Sciatic nerve (tissue), 2 donors: Measurements from ENCODE around the gene TSEN54. TPM values are rescaled to one million over a fixed set of nuclear protein-coding genes. Genes with fewer than 3 reads are reported as not detected.
A peak's percentile ranks its signal among the peaks of the same experiment; 100 is the strongest.

Experiments used
- ATAC-seq: fragments of 200-7000 bp; cut with Tn5 transposase; one replicate; pipeline ENCODE4 v1.9.1; 2020; ENCODE audit warnings: mild to moderate bottlenecking, moderate library complexity
- DNase-seq: peaks from one replicate; pipeline ENCODE4 v3.0.0-alpha.2; 2020; ENCODE audit warnings: low spot score
- intact Hi-C: fragments of 100-400 bp; cut with DNase I; formaldehyde crosslinking; loops from one replicate; pipeline ENCODE4 v1.14.2; 2022
- microRNA-seq: library from miRNA; unstranded; fragments of <30 nt; microRNA quantifications from one replicate; pipeline ENCODE4 v1.2.0, GENCODE V29; 2020
- total RNA-seq: library from RNA; stranded (reverse); fragmentation: NEBNext Ultra II Directional; extraction: Animal tissue kit (Norgen Biotek cat#: 25700); gene quantifications from one replicate; pipeline ENCODE4 v1.2.1, GENCODE V29; 2021
- donor health status: DM: no; HTN: no; CAD: no.
- donor health status: DM: no; HTN: no; CAD: no.

TSEN54 gene
- total RNA-seq, 1 donor from 2014 or later = 26.1 TPM

DNA sequence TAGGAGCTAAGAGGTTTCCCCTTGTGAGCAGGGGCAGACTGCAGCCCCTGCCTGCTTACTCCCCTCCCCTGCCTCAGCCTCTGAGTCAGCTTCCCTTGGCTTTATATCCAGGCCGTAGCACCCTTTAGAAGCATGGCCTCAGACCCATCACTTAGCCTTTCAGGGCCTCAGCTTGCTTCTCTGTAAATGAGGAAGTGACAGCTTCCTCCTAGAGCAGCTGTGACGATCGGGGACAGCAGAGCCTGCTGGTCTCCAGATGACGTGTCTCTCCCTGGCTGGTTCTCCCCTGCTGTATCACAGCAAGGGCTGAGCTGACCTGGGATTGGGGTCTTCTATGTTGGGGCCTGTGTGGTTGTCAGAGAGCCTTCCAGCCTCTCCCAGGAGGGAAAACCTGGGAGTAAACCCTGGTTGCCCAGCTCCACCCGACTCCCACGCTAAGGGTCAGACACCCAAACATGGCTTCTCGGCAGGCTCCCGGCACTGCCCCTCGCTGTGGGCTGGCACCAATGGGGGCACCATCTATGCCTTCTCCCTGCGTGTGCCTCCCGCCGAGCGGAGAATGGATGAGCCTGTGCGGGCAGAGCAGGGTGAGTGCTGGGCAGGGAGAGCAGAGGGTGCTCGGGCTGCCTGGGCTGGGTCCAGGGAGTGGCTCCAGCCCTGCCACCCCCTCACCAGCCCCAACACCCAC lies 55.0 kb downstream of the TSEN54 start:
- intact Hi-C loops = no loop called here
- no peak for DNase-seq
- peak; percentile 72 for ATAC-seq

DNA sequence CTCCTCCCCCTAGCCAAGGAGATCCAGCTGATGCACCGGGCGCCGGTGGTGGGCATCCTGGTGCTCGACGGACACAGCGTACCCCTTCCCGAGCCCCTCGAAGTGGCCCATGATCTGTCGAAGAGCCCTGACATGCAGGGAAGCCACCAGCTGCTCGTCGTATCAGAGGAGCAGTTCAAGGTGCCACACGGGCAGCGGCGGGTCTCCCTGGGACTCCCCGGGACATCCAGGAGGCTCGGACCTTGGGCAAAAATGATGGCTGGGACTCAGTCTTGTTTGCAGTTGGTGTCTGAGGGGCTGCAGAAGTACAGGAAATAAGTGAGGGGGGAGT lies 55.5 kb downstream of the TSEN54 start:
- no peak for ATAC-seq
- intact Hi-C loops = no loop called here

DNA sequence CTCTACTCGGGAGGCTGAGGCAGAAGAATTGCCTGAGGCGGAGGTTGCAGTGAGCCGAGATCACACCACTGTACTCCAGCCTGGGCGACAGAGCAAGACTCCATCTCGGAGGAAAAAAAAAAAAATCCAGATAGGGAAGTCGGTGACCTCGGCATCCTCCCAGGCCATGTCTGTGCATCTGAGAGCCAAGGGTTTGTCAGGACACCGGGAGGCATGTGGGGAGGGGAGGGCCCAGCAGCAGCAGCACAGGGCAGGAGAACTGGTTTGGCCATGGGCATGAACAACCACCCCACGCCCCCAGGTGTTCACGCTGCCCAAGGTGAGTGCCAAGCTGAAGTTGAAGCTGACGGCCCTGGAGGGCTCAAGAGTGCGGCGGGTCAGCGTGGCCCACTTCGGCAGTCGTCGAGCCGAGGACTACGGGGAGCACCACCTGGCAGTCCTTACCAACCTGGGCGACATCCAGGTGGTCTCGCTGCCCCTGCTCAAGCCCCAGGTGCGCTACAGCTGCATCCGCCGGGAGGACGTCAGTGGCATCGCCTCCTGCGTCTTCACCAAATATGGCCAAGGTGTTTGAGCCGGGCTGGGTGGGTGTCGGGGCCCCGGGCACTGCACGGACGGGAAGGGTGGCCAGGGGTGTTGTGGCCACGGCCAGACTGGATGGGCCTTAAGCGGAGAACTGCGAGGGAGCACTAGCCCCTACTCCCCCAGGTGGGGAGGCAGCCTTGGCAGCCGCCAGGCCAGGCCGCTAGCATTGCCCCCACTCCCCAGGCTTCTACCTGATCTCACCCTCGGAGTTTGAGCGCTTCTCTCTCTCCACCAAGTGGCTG lies 56.6 kb downstream of the TSEN54 start:
- intact Hi-C loops = no loop called here
- DNase-seq (no peak), ATAC-seq (no peak)

More for the DNA sequence above, 55.5 kb downstream of the TSEN54 start:
- no peak for DNase-seq

DNA sequence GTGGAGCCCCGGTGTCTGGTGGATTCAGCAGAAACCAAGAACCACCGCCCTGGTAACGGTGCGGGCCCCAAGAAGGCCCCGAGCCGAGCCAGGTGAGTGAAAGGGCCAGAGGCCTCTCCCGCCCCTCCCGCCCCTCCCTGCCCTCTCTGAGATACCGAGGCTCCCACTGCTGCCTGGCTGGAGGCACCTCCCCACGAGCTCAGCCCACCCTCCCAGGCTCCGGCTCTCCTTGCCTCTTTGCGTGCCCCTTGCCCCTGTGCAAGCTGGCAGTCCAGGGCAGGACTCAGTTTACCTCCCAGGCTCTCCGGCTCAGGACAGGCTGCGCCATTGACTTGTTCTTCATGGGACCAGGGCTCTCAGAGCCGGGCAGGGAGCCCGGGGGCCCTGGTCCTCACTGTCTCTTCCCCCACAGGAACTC lies 57.2 kb downstream of the TSEN54 start:
- no peak for DNase-seq
- no peak for ATAC-seq
- intact Hi-C loops = no loop called here

DNA sequence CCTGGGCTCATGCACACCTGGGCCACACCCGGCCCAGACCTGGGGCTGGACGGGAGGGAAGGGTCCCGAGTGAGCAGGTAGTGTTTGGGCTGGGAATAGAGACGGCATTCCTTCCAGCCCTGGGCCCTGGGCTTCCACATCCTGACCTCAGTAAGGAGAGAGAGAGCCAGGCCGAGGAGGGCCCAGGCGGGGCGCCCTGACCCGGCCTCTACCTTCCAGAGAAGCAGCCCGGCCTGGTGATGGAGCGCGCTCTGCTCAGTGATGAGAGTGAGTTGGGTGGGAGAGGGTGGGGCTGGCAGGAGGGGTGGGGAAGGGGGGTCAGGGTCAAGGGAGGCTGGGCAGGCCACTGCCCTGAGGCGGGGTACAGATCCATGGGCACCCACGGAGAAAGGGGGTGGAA lies 57.7 kb downstream of the TSEN54 start:
- no peak for ATAC-seq
- intact Hi-C loops = no loop called here
- DNase-seq = no peak

Small RNA genes within 50 kb of the gene (microRNA-seq; reads per million reads assigned to microRNA genes)
- gene MIR6785 = not detected

Other genes starting within 250 kb of the TSEN54 start
- gene MIF4GD, start 245.3 kb upstream of the TSEN54 start, total RNA-seq = 26.2 TPM
- gene SLC25A19, start 227.1 kb upstream of the TSEN54 start, total RNA-seq = 22.5 TPM
- 90.4 TPM for gene GRB2, start 110.8 kb upstream of the TSEN54 start, total RNA-seq
- gene TMEM94, start 59.9 kb upstream of the TSEN54 start, total RNA-seq = 86.8 TPM
- 127 TPM for gene CASKIN2, start 991 bp upstream of the TSEN54 start, total RNA-seq
- gene LLGL2, start 9.2 kb downstream of the TSEN54 start, total RNA-seq = 11.0 TPM
- 336 TPM for gene MYO15B, start 71.3 kb downstream of the TSEN54 start, total RNA-seq
- 12.5 TPM for gene SMIM5, start 116.9 kb downstream of the TSEN54 start, total RNA-seq
- 35.2 TPM for gene RECQL5, start 150.6 kb downstream of the TSEN54 start, total RNA-seq
- 107 TPM for gene SAP30BP, start 150.8 kb downstream of the TSEN54 start, total RNA-seq
- 469 TPM for gene ITGB4, start 204.9 kb downstream of the TSEN54 start, total RNA-seq
- gene GALK1, start 248.7 kb downstream of the TSEN54 start, total RNA-seq = 23.7 TPM